Measurements from ENCODE around the gene EXOC2. TPM values are rescaled to one million over a fixed set of nuclear protein-coding genes. Genes with fewer than 3 reads are reported as not detected.

EXOC2 gene
- total RNA-seq, 4 donors from 2014 or later: 17.8 to 24.8 (median 21.4) TPM

- H3K9me3 ChIP-seq: no peaks in the 10 kb centered on the region
- H3K4me3 ChIP-seq: no peak overlapping the region
- DNase-seq: no peak
- H3K4me1 ChIP-seq: no peaks in the 10 kb centered on the region
- peaks cover 0 to 26% (median 4%) of the 10 kb centered on the region in 3 donors for H3K36me3 ChIP-seq
- TF ChIP-seq POLR2A (IDR thresholded peaks at IDR 0.05): no peak
- no peak for TF ChIP-seq CTCF (IDR thresholded peaks at IDR 0.05)
- H3K27ac ChIP-seq: no peak overlapping the region
- intact Hi-C loops (cut with DNase I): no loop called here
- no peaks in the 10 kb centered on the region for H3K27me3 ChIP-seq
- WGBS, 2 donors: 83 to 86% methylated on average over 7 of the region's 7 CpGs
These were observed 190.2 kb downstream of the EXOC2 start for GRCh38 chr6:502761-503160.

GRCh38 chr6:501891-502601 is 190.9 kb downstream of the EXOC2 start:
- no peaks in the 10 kb centered on the region for H3K27me3 ChIP-seq
- no peaks in the 10 kb centered on the region for H3K9me3 ChIP-seq
- DNase-seq: no peak
- no peak overlapping the region for H3K27ac ChIP-seq
- intact Hi-C loops (cut with DNase I): no loop called here
- H3K4me3 ChIP-seq: peak overlapping the region in 2 of 4 donors; percentile 18 to 43
- 71 to 78% methylated on average over 22 of the region's 22 CpGs for WGBS, 2 donors
- H3K4me1 ChIP-seq: no peaks in the 10 kb centered on the region
- TF ChIP-seq CTCF (IDR thresholded peaks at IDR 0.05) (no peak), POLR2A (IDR thresholded peaks at IDR 0.05) (no peak)
- H3K36me3 ChIP-seq: peaks cover 0 to 28% (median 4%) of the 10 kb centered on the region in 3 donors

- Histone ChIP-seq H3K27ac (no peak overlapping the region), H3K27me3 (no peaks in the 10 kb centered on the region), H3K4me1 (no peaks in the 10 kb centered on the region), H3K4me3 (no peak overlapping the region), H3K36me3 (peaks cover 0 to 47% (median 0%) of the 10 kb centered on the region in 3 donors), H3K9me3 (no peaks in the 10 kb centered on the region)
- no peak for DNase-seq
- WGBS, 2 donors: 74% methylated on average over 3 of the region's 3 CpGs
- intact Hi-C loops (cut with DNase I): no loop called here
- no peak for TF ChIP-seq CTCF (IDR thresholded peaks at IDR 0.05)
- no peak for TF ChIP-seq POLR2A (IDR thresholded peaks at IDR 0.05)
These were observed 193.3 kb downstream of the EXOC2 start for GRCh38 chr6:499617-500016.

GRCh38 chr6:498795-499231 is 194.1 kb downstream of the EXOC2 start:
- H3K36me3 ChIP-seq: peaks cover 0 to 47% (median 0%) of the 10 kb centered on the region in 3 donors
- H3K9me3 ChIP-seq: no peaks in the 10 kb centered on the region
- H3K4me3 ChIP-seq: no peak overlapping the region
- no peaks in the 10 kb centered on the region for H3K4me1 ChIP-seq
- TF ChIP-seq POLR2A (IDR thresholded peaks at IDR 0.05) (no peak), CTCF (IDR thresholded peaks at IDR 0.05) (no peak)
- H3K27ac ChIP-seq: no peak overlapping the region
- DNase-seq: no peak
- no peaks in the 10 kb centered on the region for H3K27me3 ChIP-seq
- 60 to 92% methylated on average over 9 of the region's 9 CpGs for WGBS, 2 donors
- intact Hi-C loops (cut with DNase I): no loop called here

- Histone ChIP-seq H3K4me3 (no peak overlapping the region), H3K27me3 (no peaks in the 10 kb centered on the region), H3K36me3 (peaks cover 0 to 52% (median 0%) of the 10 kb centered on the region in 3 donors), H3K27ac (no peak overlapping the region), H3K4me1 (no peaks in the 10 kb centered on the region), H3K9me3 (no peaks in the 10 kb centered on the region)
- intact Hi-C loops (cut with DNase I): no loop called here
- TF ChIP-seq POLR2A (IDR thresholded peaks at IDR 0.05): no peak
- TF ChIP-seq CTCF (IDR thresholded peaks at IDR 0.05): no peak
- no peak for DNase-seq
- 82 to 86% methylated on average over 2 of the region's 2 CpGs for WGBS, 2 donors
These were observed 195.7 kb downstream of the EXOC2 start for GRCh38 chr6:497258-497657.
